ENCODE results near the gene SOX6.

SOX6 gene

GRCh38 chr11:16239141-16240105 is 116.9 kb downstream of the SOX6 start:
- H3K4me2 ChIP-seq (ENCODE audit: low read length) = no peak overlapping the region
- no peaks in the 10 kb centered on the region for H4K20me1 ChIP-seq (ENCODE audit: control insufficient read depth, insufficient read depth, low read depth, low read length)

GRCh38 chr11:16226245-16226644 is 130.1 kb downstream of the SOX6 start:
- Histone ChIP-seq H3K9me2 (replicated peaks; ENCODE audit: control insufficient read depth, low read length) (no peaks in the 10 kb centered on the region), H3K4me2 (ENCODE audit: low read length) (no peak overlapping the region), H3K27ac (ENCODE audit: low read depth, low read length) (no peak overlapping the region)

More at GRCh38 chr11:16239141-16240105, 116.9 kb downstream of the SOX6 start:
- Histone ChIP-seq H3K9me3 (ENCODE audit: control insufficient read depth, insufficient read depth, low read length) (no peaks in the 10 kb centered on the region), H3F3A (ENCODE audit: control insufficient read depth, insufficient read depth) (no peaks in the 10 kb centered on the region), H3K27me3 (ENCODE audit: control insufficient read depth, low read length) (no peaks in the 10 kb centered on the region), H3K9me2 (replicated peaks; ENCODE audit: control insufficient read depth, low read length) (no peaks in the 10 kb centered on the region), H3K4me3 (ENCODE audit: low read length) (no peak overlapping the region), H3K36me3 (ENCODE audit: control insufficient read depth, low read length) (no peaks in the 10 kb centered on the region), H3K79me2 (ENCODE audit: control insufficient read depth, low read length) (no peaks in the 10 kb centered on the region), H3K27ac (ENCODE audit: low read depth, low read length) (no peak overlapping the region), H3K4me1 (ENCODE audit: control insufficient read depth, low read length) (no peaks in the 10 kb centered on the region)
- TF ChIP-seq EZH2phosphoT487 (IDR thresholded peaks at IDR 0.05; ENCODE audit: borderline replicate concordance, low read length) (no peak), CTCF (IDR thresholded peaks at IDR 0.05; ENCODE audit: low read depth, low read length, poor library complexity, severe bottlenecking) (no peak)

GRCh38 chr11:16225623-16226022 is 130.7 kb downstream of the SOX6 start:
- Histone ChIP-seq H3K27ac (ENCODE audit: low read depth, low read length) (no peak overlapping the region), H3K9me2 (replicated peaks; ENCODE audit: control insufficient read depth, low read length) (no peaks in the 10 kb centered on the region), H3K4me2 (ENCODE audit: low read length) (no peak overlapping the region), H3K36me3 (ENCODE audit: control insufficient read depth, low read length) (no peaks in the 10 kb centered on the region), H3K4me3 (ENCODE audit: low read length) (no peak overlapping the region), H3K9me3 (ENCODE audit: control insufficient read depth, insufficient read depth, low read length) (no peaks in the 10 kb centered on the region), H3F3A (ENCODE audit: control insufficient read depth, insufficient read depth) (no peaks in the 10 kb centered on the region), H4K20me1 (ENCODE audit: control insufficient read depth, insufficient read depth, low read depth, low read length) (no peaks in the 10 kb centered on the region), H3K79me2 (ENCODE audit: control insufficient read depth, low read length) (no peaks in the 10 kb centered on the region), H3K4me1 (ENCODE audit: control insufficient read depth, low read length) (no peaks in the 10 kb centered on the region), H3K27me3 (ENCODE audit: control insufficient read depth, low read length) (no peaks in the 10 kb centered on the region)
- TF ChIP-seq EZH2phosphoT487 (IDR thresholded peaks at IDR 0.05; ENCODE audit: borderline replicate concordance, low read length) = no peak
- TF ChIP-seq CTCF (IDR thresholded peaks at IDR 0.05; ENCODE audit: low read depth, low read length, poor library complexity, severe bottlenecking) = no peak

More at GRCh38 chr11:16226245-16226644, 130.1 kb downstream of the SOX6 start:
- Histone ChIP-seq H4K20me1 (ENCODE audit: control insufficient read depth, insufficient read depth, low read depth, low read length) (no peaks in the 10 kb centered on the region), H3K79me2 (ENCODE audit: control insufficient read depth, low read length) (no peaks in the 10 kb centered on the region), H3K4me3 (ENCODE audit: low read length) (no peak overlapping the region), H3K27me3 (ENCODE audit: control insufficient read depth, low read length) (no peaks in the 10 kb centered on the region), H3K9me3 (ENCODE audit: control insufficient read depth, insufficient read depth, low read length) (no peaks in the 10 kb centered on the region), H3K4me1 (ENCODE audit: control insufficient read depth, low read length) (no peaks in the 10 kb centered on the region), H3K36me3 (ENCODE audit: control insufficient read depth, low read length) (no peaks in the 10 kb centered on the region), H3F3A (ENCODE audit: control insufficient read depth, insufficient read depth) (no peaks in the 10 kb centered on the region)
- TF ChIP-seq CTCF (IDR thresholded peaks at IDR 0.05; ENCODE audit: low read depth, low read length, poor library complexity, severe bottlenecking) = no peak
- TF ChIP-seq EZH2phosphoT487 (IDR thresholded peaks at IDR 0.05; ENCODE audit: borderline replicate concordance, low read length) = no peak
